ENCODE results near the gene MCTP2.

Gene MCTP2

DNA sequence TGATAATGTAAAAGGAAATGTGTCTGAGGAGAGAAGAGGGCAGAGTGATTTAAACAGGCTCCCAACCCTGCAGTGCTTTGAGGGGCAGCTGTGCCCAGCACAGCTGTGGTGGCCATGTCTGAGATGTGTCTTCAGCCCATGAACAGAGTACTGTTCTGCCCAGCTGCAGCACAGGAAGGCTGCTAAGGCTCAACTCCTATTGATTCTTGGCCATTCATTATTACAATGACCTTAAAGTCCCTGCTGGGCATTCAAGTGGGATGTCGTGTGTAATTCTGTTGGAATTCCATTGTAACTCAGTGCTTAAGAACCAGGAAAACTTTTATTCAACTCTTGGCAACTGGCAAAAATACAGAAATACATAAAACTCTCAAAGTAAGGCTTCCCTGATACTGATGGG is 229.3 kb downstream of the MCTP2 start:
- no peaks in the 10 kb centered on the region for H3K36me3 Mint-ChIP-seq (ENCODE audit: low read depth)
- no peaks in the 10 kb centered on the region for H3K27me3 Mint-ChIP-seq (ENCODE audit: low read depth)
- no peak overlapping the region for H3K27ac Mint-ChIP-seq
- H3K9me3 Mint-ChIP-seq = no peaks in the 10 kb centered on the region
- TF ChIP-seq, protein P1, sequence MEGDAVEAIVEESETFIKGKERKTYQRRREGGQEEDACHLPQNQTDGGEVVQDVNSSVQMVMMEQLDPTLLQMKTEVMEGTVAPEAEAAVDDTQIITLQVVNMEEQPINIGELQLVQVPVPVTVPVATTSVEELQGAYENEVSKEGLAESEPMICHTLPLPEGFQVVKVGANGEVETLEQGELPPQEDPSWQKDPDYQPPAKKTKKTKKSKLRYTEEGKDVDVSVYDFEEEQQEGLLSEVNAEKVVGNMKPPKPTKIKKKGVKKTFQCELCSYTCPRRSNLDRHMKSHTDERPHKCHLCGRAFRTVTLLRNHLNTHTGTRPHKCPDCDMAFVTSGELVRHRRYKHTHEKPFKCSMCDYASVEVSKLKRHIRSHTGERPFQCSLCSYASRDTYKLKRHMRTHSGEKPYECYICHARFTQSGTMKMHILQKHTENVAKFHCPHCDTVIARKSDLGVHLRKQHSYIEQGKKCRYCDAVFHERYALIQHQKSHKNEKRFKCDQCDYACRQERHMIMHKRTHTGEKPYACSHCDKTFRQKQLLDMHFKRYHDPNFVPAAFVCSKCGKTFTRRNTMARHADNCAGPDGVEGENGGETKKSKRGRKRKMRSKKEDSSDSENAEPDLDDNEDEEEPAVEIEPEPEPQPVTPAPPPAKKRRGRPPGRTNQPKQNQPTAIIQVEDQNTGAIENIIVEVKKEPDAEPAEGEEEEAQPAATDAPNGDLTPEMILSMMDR (IDR thresholded peaks at IDR 0.05; ENCODE audit: unreplicated experiment in 3 of 3) = no peak
- H3K4me3 Mint-ChIP-seq = no peak overlapping the region
- no peaks in the 10 kb centered on the region for H3K4me1 Mint-ChIP-seq

DNA sequence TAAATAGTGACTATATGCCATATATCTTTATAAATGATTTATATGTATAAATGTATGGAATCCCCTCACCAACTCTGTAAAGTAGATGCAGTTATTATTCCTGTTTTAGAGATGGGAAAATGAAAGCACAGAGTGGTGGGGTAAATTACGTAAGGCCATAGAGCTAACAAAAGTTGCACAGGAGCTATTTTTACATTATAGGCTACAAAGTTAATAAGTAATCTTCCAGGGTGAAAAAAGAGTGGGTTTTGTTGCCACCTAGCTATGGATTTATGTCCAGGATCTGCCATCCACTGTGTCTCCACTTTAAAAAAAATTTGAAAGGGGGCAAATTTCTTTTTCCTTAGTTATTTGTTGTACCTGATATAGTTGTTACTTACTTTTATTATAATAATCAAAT is 235.7 kb downstream of the MCTP2 start:
- Mint-ChIP-seq H3K27me3 (ENCODE audit: low read depth) (no peaks in the 10 kb centered on the region), H3K9me3 (no peaks in the 10 kb centered on the region), H3K4me3 (no peak overlapping the region), H3K27ac (no peak overlapping the region), H3K36me3 (ENCODE audit: low read depth) (no peaks in the 10 kb centered on the region), H3K4me1 (peaks cover 10% of the 10 kb centered on the region)
- TF ChIP-seq, protein P1 (IDR thresholded peaks at IDR 0.05; ENCODE audit: unreplicated experiment in 3 of 3) = no peak

DNA sequence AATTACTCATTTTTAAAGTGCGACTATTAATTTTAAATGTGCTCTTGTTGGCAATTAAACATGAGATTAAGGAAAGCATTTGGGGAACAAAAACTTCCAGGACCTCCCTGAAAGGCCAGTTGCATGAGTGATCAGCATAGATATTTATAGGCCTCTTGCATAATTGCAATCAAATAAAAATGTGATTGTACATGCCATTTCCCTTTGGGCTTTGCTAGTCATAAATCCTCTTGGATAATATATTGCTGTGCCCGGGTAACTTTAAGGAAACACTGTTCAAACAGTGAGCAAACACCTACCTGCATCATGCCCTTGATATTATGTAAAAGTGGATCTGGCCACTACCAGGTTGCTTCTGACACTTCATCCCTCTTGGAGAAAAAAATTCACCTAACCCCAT is 239.1 kb downstream of the MCTP2 start:
- Mint-ChIP-seq H3K27ac (peak overlapping the region; percentile 30 to 82 (median 51)), H3K36me3 (ENCODE audit: low read depth) (no peaks in the 10 kb centered on the region), H3K4me1 (peaks cover 26% of the 10 kb centered on the region), H3K9me3 (no peaks in the 10 kb centered on the region), H3K4me3 (no peak overlapping the region), H3K27me3 (ENCODE audit: low read depth) (no peaks in the 10 kb centered on the region)
- TF ChIP-seq, protein P1 (IDR thresholded peaks at IDR 0.05; ENCODE audit: unreplicated experiment in 3 of 3) = no peak

DNA sequence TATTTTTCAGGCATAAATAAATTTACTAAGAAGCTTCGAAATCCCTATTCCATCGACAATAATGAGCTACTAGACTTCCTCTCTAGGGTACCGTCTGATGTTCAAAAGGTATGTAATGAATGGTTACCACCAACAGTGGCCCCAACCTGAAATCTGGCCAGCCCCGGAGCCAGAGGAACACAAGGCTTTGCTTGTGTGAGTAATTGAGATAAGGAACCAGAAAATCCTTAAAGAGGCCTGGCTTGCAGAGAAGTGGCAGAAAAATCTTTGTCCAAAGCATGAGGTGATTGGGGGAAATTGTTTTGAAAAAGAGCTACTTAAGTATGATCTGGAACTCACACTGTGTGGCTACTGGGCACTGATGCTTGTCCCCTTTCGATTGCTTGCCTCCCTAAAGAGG is 245.3 kb downstream of the MCTP2 start:
- no peaks in the 10 kb centered on the region for H3K9me3 Mint-ChIP-seq
- no peaks in the 10 kb centered on the region for H3K36me3 Mint-ChIP-seq (ENCODE audit: low read depth)
- H3K4me1 Mint-ChIP-seq = peaks cover 74% of the 10 kb centered on the region
- peaks cover 26% of the 10 kb centered on the region for H3K27me3 Mint-ChIP-seq (ENCODE audit: low read depth)
- H3K4me3 Mint-ChIP-seq = no peak overlapping the region
- TF ChIP-seq, protein P1 (IDR thresholded peaks at IDR 0.05; ENCODE audit: unreplicated experiment in 3 of 3) = no peak
- H3K27ac Mint-ChIP-seq = peak overlapping the region; percentile 24 to 73 (median 62)

DNA sequence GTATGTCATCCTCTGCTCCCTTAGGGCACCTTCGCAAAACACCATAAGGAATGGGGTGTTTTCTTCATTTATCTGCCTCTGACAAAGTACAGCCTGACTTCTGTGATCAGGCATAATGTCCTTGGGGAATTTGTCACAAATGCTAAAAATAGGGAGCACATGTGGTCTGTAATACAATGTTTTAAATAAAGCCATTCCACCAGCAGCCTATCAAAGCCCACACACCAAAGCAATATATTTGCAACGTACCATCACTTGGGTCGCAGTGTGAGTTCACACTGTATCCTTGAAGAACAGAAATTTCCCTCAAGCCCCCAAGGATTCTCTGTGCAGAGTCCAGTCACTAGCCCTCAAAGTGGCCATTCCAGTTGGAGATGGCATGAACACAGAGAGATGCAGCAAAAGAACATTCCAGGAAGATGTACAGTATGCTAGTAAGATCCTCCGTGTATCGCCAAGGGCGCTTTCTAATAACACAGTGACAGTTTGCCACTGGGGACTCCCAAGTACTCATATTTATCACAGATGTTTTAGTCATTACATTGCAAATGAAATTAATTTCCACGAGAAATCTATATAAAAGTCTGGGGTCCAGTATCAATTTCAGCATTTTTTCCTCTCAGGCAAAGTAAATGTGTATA is 246.7 kb downstream of the MCTP2 start:
- Mint-ChIP-seq H3K27ac (peak overlapping the region; percentile 36 to 98 (median 82)), H3K9me3 (peaks cover 2% of the 10 kb centered on the region), H3K36me3 (ENCODE audit: low read depth) (no peaks in the 10 kb centered on the region), H3K27me3 (ENCODE audit: low read depth) (peaks cover 26% of the 10 kb centered on the region), H3K4me1 (peaks cover 69% of the 10 kb centered on the region), H3K4me3 (no peak overlapping the region)
- TF ChIP-seq, protein P1 (IDR thresholded peaks at IDR 0.05; ENCODE audit: unreplicated experiment in 3 of 3) = no peak

DNA sequence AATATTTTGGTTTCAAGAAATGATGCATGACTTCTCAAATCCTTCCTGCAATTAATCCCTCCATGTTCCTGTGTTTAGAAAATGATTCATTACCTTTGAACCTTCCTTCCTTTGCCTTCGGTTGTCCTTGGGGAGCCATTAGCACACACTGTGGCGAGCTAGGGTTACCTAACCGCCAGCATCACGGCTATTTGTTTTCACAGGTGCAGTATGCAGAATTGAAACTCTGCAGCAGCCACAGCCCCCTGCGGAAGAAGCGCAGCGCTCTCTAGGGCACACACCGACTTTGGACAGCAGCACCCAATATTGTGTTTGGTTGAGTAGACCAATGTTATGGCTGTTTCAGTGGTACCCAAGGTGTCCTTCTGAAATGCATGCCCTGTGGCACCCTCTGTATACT is 247.4 kb downstream of the MCTP2 start:
- H3K9me3 Mint-ChIP-seq = peaks cover 2% of the 10 kb centered on the region
- peaks cover 26% of the 10 kb centered on the region for H3K27me3 Mint-ChIP-seq (ENCODE audit: low read depth)
- peak overlapping the region in 1 of 3 experiments; percentile 24 for H3K4me3 Mint-ChIP-seq
- TF ChIP-seq, protein P1 (IDR thresholded peaks at IDR 0.05; ENCODE audit: unreplicated experiment in 3 of 3) = no peak
- peak overlapping the region; percentile 36 to 98 (median 82) for H3K27ac Mint-ChIP-seq
- peaks cover 64% of the 10 kb centered on the region for H3K4me1 Mint-ChIP-seq
- H3K36me3 Mint-ChIP-seq (ENCODE audit: low read depth) = no peaks in the 10 kb centered on the region

Data from nephron (organoid).